Spleen (tissue), 11 donors: ENCODE data around the gene MED8. TPM values are rescaled to one million over a fixed set of nuclear protein-coding genes. Genes with fewer than 3 reads are reported as not detected.

Source experiments
- DNase-seq: peaks from one replicate; pipeline ENCODE4 v3.0.0-alpha.2; 2020
- H3K27ac ChIP-seq, 8 donors: fragments of 200-600 bp; sonication (generic) in 7 of 8; 1 replicate in 4 of 8; 2 replicates in 4 of 8; pipeline versions ENCODE4 v1.5.0 to v1.8.0; 2016 to 2021; ENCODE audit warnings: inconsistent platforms in 4 of 8, mild to moderate bottlenecking in 4 of 8, moderate library complexity in 1 of 8
- H3K27me3 ChIP-seq, 7 donors: fragments of 200-600 bp; sonication (generic) in 6 of 7; replicated peaks in 1 of 7; 1 replicate in 4 of 7; 2 replicates in 3 of 7; pipeline versions ENCODE4 v1.5.0 to v1.8.0; 2016 to 2021; ENCODE audit warnings: inconsistent platforms in 3 of 7, mild to moderate bottlenecking in 1 of 7
- H3K36me3 ChIP-seq, 6 donors: fragments of 200-600 bp; sonication (generic) in 5 of 6; 1 replicate in 4 of 6; 2 replicates in 2 of 6; pipeline versions ENCODE4 v1.5.0 to v1.8.0; 2016 to 2021; ENCODE audit warnings: inconsistent platforms in 2 of 6
- H3K4me1 ChIP-seq, 6 donors: fragments of 200-600 bp; sonication (generic) in 5 of 6; 1 replicate in 3 of 6; 2 replicates in 3 of 6; pipeline versions ENCODE4 v1.5.0 to v1.8.0; 2016 to 2021; ENCODE audit warnings: inconsistent platforms in 3 of 6
- H3K4me3 ChIP-seq, 8 donors: fragments of 200-600 bp; sonication (generic) in 7 of 8; 1 replicate in 4 of 8; 2 replicates in 4 of 8; pipeline versions ENCODE4 v1.5.0 to v1.8.0; 2016 to 2021; ENCODE audit warnings: inconsistent platforms in 4 of 8, mild to moderate bottlenecking in 4 of 8, moderate library complexity in 2 of 8
- H3K9me3 ChIP-seq, 8 donors: fragments of 200-600 bp; sonication (generic) in 7 of 8; 1 replicate in 4 of 8; 2 replicates in 4 of 8; pipeline versions ENCODE4 v1.5.0 to v1.8.0; 2016 to 2021; ENCODE audit warnings: inconsistent platforms in 4 of 8
- CTCF ChIP-seq, 11 experiments: fragments of 200-600 bp in 7 of 11; fragments of 450-650 bp in 4 of 11; sonication (generic) in 4 of 11; IDR thresholded peaks in 8 of 11; conservative IDR thresholded peaks in 3 of 11; 1 replicate in 7 of 11; 2 replicates in 4 of 11; pipeline versions ENCODE4 v1.4.0 to v1.8.0; 2016 to 2021; ENCODE audit warnings: antibody characterized with exemption in 11 of 11, inconsistent platforms in 4 of 11, mild to moderate bottlenecking in 1 of 11
- POLR2A ChIP-seq, 3 donors: fragments of 450-650 bp; IDR thresholded peaks; one replicate each; pipeline ENCODE4 v1.5.1; 2017; ENCODE audit warnings: antibody characterized with exemption in 3 of 3, mild to moderate bottlenecking in 1 of 3
- POLR2AphosphoS5 ChIP-seq, 3 donors: sonication (generic); formaldehyde crosslinking; IDR thresholded peaks; one replicate each; pipeline ENCODE4 v1.5.1; 2017; ENCODE audit warnings: antibody characterized with exemption in 3 of 3
- WGBS, 5 donors: extraction: QIAGEN DNeasy Blood & Tissue Kit in 3 of 5; methylation state at CpG; one replicate each; pipeline versions ENCODE4 v1.1.5 to v1.1.7; 2013 to 2018; 5-methylcytosine and 5-hydroxymethylcytosine counted together
- intact Hi-C: fragments of 100-400 bp; cut with DNase I; formaldehyde crosslinking; loops from one replicate; pipeline ENCODE4 v1.15.0; 2023; ENCODE audit warnings: low total_unique reads
- polyA plus RNA-seq, 3 donors: library from polyadenylated mRNA; stranded (reverse); fragments of 200-250 nt; gene quantifications; one replicate each; pipeline ENCODE4 v1.2.1, GENCODE V29; 2013
- total RNA-seq, 7 donors: library from RNA; depleted of rRNA in 3 of 7; stranded (reverse); fragments of >200 nt in 3 of 7; fragmentation: NEBNext Ultra II Directional in 4 of 7; extraction: Animal tissue kit (Norgen Biotek cat#: 25700) in 4 of 7; gene quantifications; one replicate each; pipeline versions ENCODE4 v1.1.0 to v1.2.1, GENCODE V29; 2016 to 2021
- donor health status: healthy with polysubstance abuse.
- donor health status: DM: no; HTN: no; CAD: no; lungs with moderate emphysema.
- donor health status: DM: no; HTN: no; CAD: no.
- donor health status: Bipolar disorder and iron deficiency.
- donor health status: healthy.
- donor health status: DM: no; HTN: no; CAD: no.
- donor health status: DM: yes; HTN: yes; CAD: no.

MED8 gene
- total and polyA plus RNA-seq, 10 donors, result 18.3 to 38.3 (median 28.2) TPM

GRCh38 chr1:43358746-43359693, 30.6 kb downstream of the MED8 start, which contains the start of gene CDC20:
CDC20 (plus strand) TSS chr1:43358981; CDS start chr1:43359216, 235 bp downstream.
- Histone ChIP-seq H3K36me3 (peaks cover 3 to 46% (median 28%) of the 10 kb centered on the region in 6 donors), H3K27me3 (no peaks in the 10 kb centered on the region), H3K27ac (peak within 1 kb of the TSS; percentile 82 to 96 (median 87)), H3K4me1 (peaks cover 12 to 56% (median 23%) of the 10 kb centered on the region in 6 donors), H3K9me3 (no peaks in the 10 kb centered on the region), H3K4me3 (peak within 1 kb of the TSS; percentile 63 to 88 (median 70))
- DNase-seq, result peak; percentile 98
- 3 to 5% (median 4%) methylated on average over 24 to 59 of the region's 59 CpGs for WGBS, 5 donors
- TF ChIP-seq POLR2AphosphoS5 (IDR thresholded peaks at IDR 0.05), result peak; percentile 79 to 83 (median 80)
- peak in 1 of 11 experiments; percentile 37 for TF ChIP-seq CTCF (IDR thresholded peaks at IDR 0.05 in 8 of 11, conservative IDR thresholded peaks at IDR 0.05 in 3 of 11)
- no peak for TF ChIP-seq POLR2A (IDR thresholded peaks at IDR 0.05)
- intact Hi-C loops, result no loop called here

- Histone ChIP-seq H3K4me3 (peak overlapping the region; percentile 63 to 88 (median 70)), H3K4me1 (peaks cover 12 to 49% (median 23%) of the 10 kb centered on the region in 6 donors), H3K36me3 (peaks cover 0 to 38% (median 20%) of the 10 kb centered on the region in 6 donors), H3K27me3 (no peaks in the 10 kb centered on the region), H3K9me3 (no peaks in the 10 kb centered on the region), H3K27ac (peak overlapping the region; percentile 82 to 96 (median 87))
- no peak for DNase-seq
- intact Hi-C loops, result no loop called here
- TF ChIP-seq POLR2A (IDR thresholded peaks at IDR 0.05) (no peak), POLR2AphosphoS5 (IDR thresholded peaks at IDR 0.05) (no peak), CTCF (IDR thresholded peaks at IDR 0.05 in 8 of 11, conservative IDR thresholded peaks at IDR 0.05 in 3 of 11) (peak in 6 of 11 experiments; percentile 6 to 33 (median 26))
- 0 to 1% (median 1%) methylated on average over 17 to 33 of the region's 33 CpGs for WGBS, 5 donors
Measured at GRCh38 chr1:43358121-43358745, 31.4 kb downstream of the MED8 start.

GRCh38 chr1:43357251-43357650, 32.3 kb downstream of the MED8 start:
- peaks cover 0 to 28% (median 10%) of the 10 kb centered on the region in 6 donors for H3K36me3 ChIP-seq
- 92 to 97% (median 95%) methylated on average over 4 of the region's 4 CpGs for WGBS, 5 donors
- TF ChIP-seq CTCF (IDR thresholded peaks at IDR 0.05 in 8 of 11, conservative IDR thresholded peaks at IDR 0.05 in 3 of 11) (no peak), POLR2A (IDR thresholded peaks at IDR 0.05) (no peak), POLR2AphosphoS5 (IDR thresholded peaks at IDR 0.05) (no peak)
- no peaks in the 10 kb centered on the region for H3K27me3 ChIP-seq
- DNase-seq, result no peak
- no peak overlapping the region for H3K4me3 ChIP-seq
- peaks cover 12 to 43% (median 23%) of the 10 kb centered on the region in 6 donors for H3K4me1 ChIP-seq
- intact Hi-C loops, result no loop called here
- H3K27ac ChIP-seq, result no peak overlapping the region
- H3K9me3 ChIP-seq, result no peaks in the 10 kb centered on the region
